Measurements from ENCODE around the gene ZNF101. TPM values are rescaled to one million over a fixed set of nuclear protein-coding genes. Genes with fewer than 3 reads are reported as not detected.
"Not testable (repeated sequence)": the region's sequence is repeated elsewhere in the genome, so short reads cannot be mapped to it uniquely, and the experiment has no call there.

The ZNF101 gene
- total and polyA plus RNA-seq, 8 donors = 2.2 to 9.1 (median 4.5) TPM

- WGBS, 5 donors = 95 to 99% (median 96%) methylated on average over 3 of the region's 3 CpGs
- H3K4me3 ChIP-seq = no peak overlapping the region
- intact Hi-C loops (cut with DNase I; ENCODE audit: low total_unique reads) = no loop called here
- H3K9me3 ChIP-seq = peaks cover 0 to 49% (median 20%) of the 10 kb centered on the region in 4 donors
- DNase-seq = no peak
- peaks cover 16 to 58% (median 57%) of the 10 kb centered on the region in 4 donors for H3K36me3 ChIP-seq
- peaks cover 11 to 25% (median 21%) of the 10 kb centered on the region in 4 donors for H3K4me1 ChIP-seq
- H3K27ac ChIP-seq = no peak overlapping the region
- H3K27me3 ChIP-seq = no peaks in the 10 kb centered on the region
- TF ChIP-seq EP300 (IDR thresholded peaks at IDR 0.05) = no peak
These were observed 4.2 kb downstream of the ZNF101 start for GRCh38 chr19:19672816-19673215.

- peaks cover 0 to 64% (median 27%) of the 10 kb centered on the region in 4 donors for H3K9me3 ChIP-seq
- WGBS, 5 donors = 97 to 99% (median 98%) methylated on average over 6 of the region's 6 CpGs
- no peak for DNase-seq
- no peak overlapping the region for H3K4me3 ChIP-seq
- peaks cover 10 to 19% (median 12%) of the 10 kb centered on the region in 4 donors for H3K4me1 ChIP-seq
- peaks cover 29 to 73% (median 72%) of the 10 kb centered on the region in 4 donors for H3K36me3 ChIP-seq
- no peaks in the 10 kb centered on the region for H3K27me3 ChIP-seq
- intact Hi-C loops (cut with DNase I; ENCODE audit: low total_unique reads) = no loop called here
- no peak overlapping the region for H3K27ac ChIP-seq
- no peak for TF ChIP-seq CTCF (IDR thresholded peaks at IDR 0.05)
- TF ChIP-seq EP300 (IDR thresholded peaks at IDR 0.05) = no peak
- no peak for TF ChIP-seq POLR2A (IDR thresholded peaks at IDR 0.05)
- TF ChIP-seq POLR2AphosphoS5 (IDR thresholded peaks at IDR 0.05) = no peak
These were observed 5.7 kb downstream of the ZNF101 start for GRCh38 chr19:19674315-19674714.

- WGBS, 5 donors = 87 to 98% (median 95%) methylated on average over 6 to 7 of the region's 7 CpGs
- TF ChIP-seq CTCF (IDR thresholded peaks at IDR 0.05) (no peak), POLR2A (IDR thresholded peaks at IDR 0.05) (no peak), EP300 (IDR thresholded peaks at IDR 0.05) (no peak), POLR2AphosphoS5 (IDR thresholded peaks at IDR 0.05) (no peak)
- H3K9me3 ChIP-seq = peaks cover 3 to 90% (median 45%) of the 10 kb centered on the region in 4 donors
- peaks cover 38 to 98% (median 91%) of the 10 kb centered on the region in 4 donors for H3K36me3 ChIP-seq
- intact Hi-C loops (cut with DNase I; ENCODE audit: low total_unique reads) = no loop called here
- H3K27me3 ChIP-seq = no peaks in the 10 kb centered on the region
- no peak for DNase-seq
- H3K4me1 ChIP-seq = no peaks in the 10 kb centered on the region
- no peak overlapping the region for H3K27ac ChIP-seq
- no peak overlapping the region for H3K4me3 ChIP-seq
These were observed 8.9 kb downstream of the ZNF101 start for GRCh38 chr19:19677579-19677978.

- DNase-seq = no peak
- no peak overlapping the region for H3K27ac ChIP-seq
- no peaks in the 10 kb centered on the region for H3K27me3 ChIP-seq
- no peak for TF ChIP-seq POLR2AphosphoS5 (IDR thresholded peaks at IDR 0.05)
- no peaks in the 10 kb centered on the region for H3K4me1 ChIP-seq
- peaks cover 35 to 86% (median 73%) of the 10 kb centered on the region in 4 donors for H3K36me3 ChIP-seq
- peaks cover 3 to 98% (median 51%) of the 10 kb centered on the region in 4 donors for H3K9me3 ChIP-seq
- WGBS, 5 donors = 96 to 98% (median 98%) methylated on average over 20 of the region's 20 CpGs
- no peak overlapping the region for H3K4me3 ChIP-seq
- intact Hi-C loops (cut with DNase I; ENCODE audit: low total_unique reads) = no loop called here
These were observed 10.8 kb downstream of the ZNF101 start for GRCh38 chr19:19679176-19680073.

GRCh38 chr19:19686119-19686518 lies 17.5 kb downstream of the ZNF101 start:
- 96 to 99% (median 97%) methylated on average over 15 of the region's 15 CpGs for WGBS, 5 donors
- H3K27ac ChIP-seq; H3K4me3 ChIP-seq; H3K4me1 ChIP-seq; H3K27me3 ChIP-seq; DNase-seq; intact Hi-C loops (cut with DNase I; ENCODE audit: low total_unique reads): not testable (repeated sequence)
- peaks cover 14 to 74% (median 46%) of the 10 kb centered on the region in 4 donors for H3K9me3 ChIP-seq
- peaks cover 0 to 29% (median 6%) of the 10 kb centered on the region in 4 donors for H3K36me3 ChIP-seq

GRCh38 chr19:19686580-19686979 lies 17.9 kb downstream of the ZNF101 start:
- H3K4me1 ChIP-seq = no peaks in the 10 kb centered on the region
- no peak for TF ChIP-seq POLR2AphosphoS5 (IDR thresholded peaks at IDR 0.05)
- TF ChIP-seq POLR2A (IDR thresholded peaks at IDR 0.05) = no peak
- TF ChIP-seq EP300 (IDR thresholded peaks at IDR 0.05) = no peak
- TF ChIP-seq CTCF (IDR thresholded peaks at IDR 0.05) = no peak
- H3K36me3 ChIP-seq = peaks cover 0 to 24% (median 2%) of the 10 kb centered on the region in 4 donors
- intact Hi-C loops (cut with DNase I; ENCODE audit: low total_unique reads) = no loop called here
- no peaks in the 10 kb centered on the region for H3K27me3 ChIP-seq
- peaks cover 14 to 74% (median 44%) of the 10 kb centered on the region in 4 donors for H3K9me3 ChIP-seq
- H3K4me3 ChIP-seq = no peak overlapping the region
- no peak overlapping the region for H3K27ac ChIP-seq
- 95 to 99% (median 96%) methylated on average over 6 of the region's 6 CpGs for WGBS, 5 donors
- DNase-seq = no peak
